B cell (primary cell): ENCODE results near the gene RAB7B. TPM values are rescaled to one million over a fixed set of nuclear protein-coding genes. Genes with fewer than 3 reads are reported as not detected.

Source experiments
- ATAC-seq: fragments of 200-7000 bp; cut with Tn5 transposase; one replicate; pipeline ENCODE4 v1.10.0; 2021; ENCODE audit warnings: low read depth, mild to moderate bottlenecking, moderate number of reproducible peaks, moderate library complexity
- CTCF ChIA-PET: fragments of 350-600 bp; sonication (Branson Sonifier 250); formaldehyde crosslinking; loops from one replicate; lab custom pipeline; 2021; ENCODE audit warnings: antibody characterized with exemption, inconsistent platforms; lab: Charles Lee
- POLR2A ChIA-PET: fragments of 350-600 bp; sonication (Branson Sonifier 250); formaldehyde crosslinking; loops from one replicate; lab custom pipeline; 2021; ENCODE audit warnings: antibody characterized with exemption; lab: Charles Lee
- DNase-seq: peaks from one replicate; pipeline ENCODE4 v3.0.0; 2013
- H2AFZ ChIP-seq: 2 replicates; pipeline ENCODE4 v1.6.1; 2012; ENCODE audit warnings: mild to moderate bottlenecking, low read depth, low read length; ENCODE audit not compliant: insufficient read depth, poor library complexity, severe bottlenecking
- H3K27ac ChIP-seq, 2 donors: 1 replicate in 1 of 2; 2 replicates in 1 of 2; pipeline ENCODE4 v1.5.1; 2012 to 2013; ENCODE audit warnings: low read length in 2 of 2, mild to moderate bottlenecking in 2 of 2, moderate library complexity in 1 of 2
- H3K27me3 ChIP-seq, 4 experiments: fragments of 200-600 bp in 1 of 4; sonication (generic) in 1 of 4; replicated peaks in 1 of 4; 1 replicate in 2 of 4; 2 replicates in 2 of 4; pipeline versions ENCODE4 v1.6.1 to v1.7.0; 2013 to 2016; ENCODE audit warnings: low read length in 3 of 4, mild to moderate bottlenecking in 2 of 4, mixed read lengths in 1 of 4, moderate library complexity in 1 of 4; ENCODE audit not compliant: insufficient read depth in 4 of 4, control insufficient read depth in 3 of 4; ENCODE audit errors: control extremely low read depth in 1 of 4
- H3K36me3 ChIP-seq, 2 experiments: replicated peaks in 1 of 2; 1 replicate in 1 of 2; 2 replicates in 1 of 2; pipeline versions ENCODE4 v1.6.1 to v1.7.1; 2013; ENCODE audit warnings: low read length in 1 of 2; ENCODE audit not compliant: insufficient read depth in 2 of 2, control insufficient read depth in 1 of 2; ENCODE audit errors: control extremely low read depth in 1 of 2, extremely low read depth in 1 of 2
- H3K4me1 ChIP-seq, 2 donors: fragments of 200-600 bp in 1 of 2; sonication (generic) in 1 of 2; 1 replicate in 1 of 2; 2 replicates in 1 of 2; pipeline versions ENCODE4 v1.5.1 to v1.6.1; 2013 to 2017; ENCODE audit warnings: low read length in 2 of 2; ENCODE audit not compliant: control insufficient read depth in 2 of 2, insufficient read depth in 2 of 2
- H3K4me2 ChIP-seq: replicated peaks from 2 replicates; pipeline ENCODE3; 2012; ENCODE audit warnings: mild to moderate bottlenecking, low read depth, low read length; ENCODE audit not compliant: poor library complexity, severe bottlenecking
- H3K4me3 ChIP-seq, 5 experiments: fragments of 200-600 bp in 1 of 5; sonication (generic) in 1 of 5; 1 replicate in 3 of 5; 2 replicates in 2 of 5; pipeline versions ENCODE4 v1.5.1 to v1.7.0; 2011 to 2016; ENCODE audit warnings: low read length in 4 of 5, mild to moderate bottlenecking in 4 of 5, low read depth in 2 of 5, control low read depth in 1 of 5, moderate library complexity in 1 of 5; ENCODE audit not compliant: insufficient read depth in 1 of 5; ENCODE audit errors: control extremely low read depth in 1 of 5, extremely low read depth in 1 of 5
- H3K79me2 ChIP-seq: fragments of 200-600 bp; sonication (generic); one replicate; pipeline ENCODE4 v1.6.0; 2016; ENCODE audit warnings: low read length; ENCODE audit not compliant: control insufficient read depth, insufficient read depth
- H3K9ac ChIP-seq: fragments of 200-600 bp; sonication (generic); 2 replicates; pipeline ENCODE4 v1.6.1; 2017; ENCODE audit warnings: mild to moderate bottlenecking, low read length, moderate library complexity
- H3K9me3 ChIP-seq, 3 donors: one replicate each; pipeline versions ENCODE4 v1.6.1 to v1.7.1; 2013; ENCODE audit warnings: low read length in 2 of 3; ENCODE audit not compliant: control insufficient read depth in 2 of 3, insufficient read depth in 1 of 3; ENCODE audit errors: control extremely low read depth in 1 of 3
- H4K20me1 ChIP-seq: 2 replicates; pipeline ENCODE4 v1.6.0; 2012; ENCODE audit warnings: mild to moderate bottlenecking, low read length; ENCODE audit not compliant: insufficient read depth, control insufficient read depth, poor library complexity, severe bottlenecking
- H3K27ac Mint-ChIP-seq: one replicate; pipeline ENCODE4 v1.8.0; 2021; ENCODE audit warnings: mixed read lengths
- H3K27me3 Mint-ChIP-seq: one replicate; pipeline ENCODE4 v1.8.0; 2021; ENCODE audit warnings: mixed read lengths
- H3K4me1 Mint-ChIP-seq: one replicate; pipeline ENCODE4 v1.8.0; 2021; ENCODE audit warnings: mixed read lengths
- H3K4me3 Mint-ChIP-seq: one replicate; pipeline ENCODE4 v1.8.0; 2021; ENCODE audit warnings: mixed read lengths
- H3K9me3 Mint-ChIP-seq: one replicate; pipeline ENCODE4 v1.8.0; 2022; ENCODE audit warnings: mixed read lengths; ENCODE audit not compliant: insufficient read depth
- CTCF ChIP-seq: fragments of 200-600 bp; IDR thresholded peaks from one replicate; pipeline ENCODE4 v1.8.0; 2022; ENCODE audit warnings: antibody characterized with exemption, mild to moderate bottlenecking
- EZH2 ChIP-seq: IDR thresholded peaks from 2 replicates; pipeline ENCODE4 v1.6.1; 2012; ENCODE audit warnings: borderline replicate concordance, low read depth, mild to moderate bottlenecking, moderate library complexity, low read length; ENCODE audit not compliant: insufficient read depth, poor library complexity, severe bottlenecking
- WGBS: methylation state at CpG from one replicate; pipeline ENCODE4 v1.1.5; 2013; ENCODE audit warnings: missing lambda C conversion rate; ENCODE audit not compliant: insufficient coverage; 5-methylcytosine and 5-hydroxymethylcytosine counted together
- intact Hi-C: fragments of 100-400 bp; cut with micrococcal nuclease; formaldehyde crosslinking; loops from one replicate; pipeline ENCODE4 v1.10.0; 2022
- polyA plus RNA-seq: library from polyadenylated mRNA; depleted of rRNA; stranded (reverse); fragments of >200 nt; gene quantifications from 2 replicates; pipeline ENCODE4 v1.2.3, GENCODE V29; 2012
- total RNA-seq, 2 donors: library from RNA; stranded (reverse); fragments of 120-200 nt in 1 of 2; gene quantifications; 1 replicate in 1 of 2; 2 replicates in 1 of 2; pipeline versions ENCODE4 v1.2.3 to v1.2.4, GENCODE V29; 2013 to 2022

RAB7B gene
- total and polyA plus RNA-seq, 2 donors (not counting 1 experiment from before 2014, with no cell fraction given): not detected

- no peaks in the 10 kb centered on the region for H3K9me3 ChIP-seq
- H3K4me3 Mint-ChIP-seq: peak overlapping the region; percentile 81
- peak; percentile 99 for ATAC-seq
- peaks cover 32% of the 10 kb centered on the region for H3K4me1 Mint-ChIP-seq
- peak overlapping the region; percentile 56 for H3K9ac ChIP-seq
- WGBS: 11% methylated on average over 13 of the region's 17 CpGs
- peak; percentile 93 for DNase-seq
- H3K4me1 ChIP-seq: peaks cover 21 to 24% of the 10 kb centered on the region in 2 donors
- H3K36me3 ChIP-seq: no peaks in the 10 kb centered on the region
- peak overlapping the region; percentile 75 for H3K4me2 ChIP-seq
- H3K4me3 ChIP-seq: peak overlapping the region in 4 of 5 experiments; percentile 23 to 55 (median 44)
- no peaks in the 10 kb centered on the region for H4K20me1 ChIP-seq
- intact Hi-C loops: loop anchor here (1.0 to 2.0 kb wide), 4 partner anchors 23 to 262 kb away; partner anchors contain the start of gene NUCKS1
- H3K79me2 ChIP-seq: no peaks in the 10 kb centered on the region
- no peak for TF ChIP-seq EZH2
- peak; percentile 25 for TF ChIP-seq CTCF
- peak overlapping the region; percentile 77 to 87 for H3K27ac ChIP-seq
- ChIA-PET CTCF (interaction anchor here (1.0 to 1.8 kb wide), 7 partner anchors 12 to 94 kb away, joined by 3 to 7 read pairs (median 5); no protein-coding TSS in a partner anchor), POLR2A (interaction anchor here (0.6 kb wide), 1 partner anchor 495 kb away, joined by 3 read pairs; no protein-coding TSS in a partner anchor)
- peak overlapping the region; percentile 82 for H2AFZ ChIP-seq
- H3K27me3 ChIP-seq: no peaks in the 10 kb centered on the region
- no peaks in the 10 kb centered on the region for H3K27me3 Mint-ChIP-seq
- H3K9me3 Mint-ChIP-seq: no peaks in the 10 kb centered on the region
- peak overlapping the region; percentile 95 for H3K27ac Mint-ChIP-seq
Observed at GRCh38 chr1:206012086-206012859, 9.1 kb upstream of the RAB7B start.

GRCh38 chr1:206011057-206011456 is 7.9 kb upstream of the RAB7B start:
- H3K4me2 ChIP-seq: no peak overlapping the region
- no peak overlapping the region for H3K9ac ChIP-seq
- H3K27ac Mint-ChIP-seq: no peak overlapping the region
- H3K9me3 Mint-ChIP-seq: no peaks in the 10 kb centered on the region
- no peaks in the 10 kb centered on the region for H3K36me3 ChIP-seq
- peaks cover 32% of the 10 kb centered on the region for H3K4me1 Mint-ChIP-seq
- H3K9me3 ChIP-seq: no peaks in the 10 kb centered on the region
- peaks cover 21 to 24% of the 10 kb centered on the region in 2 donors for H3K4me1 ChIP-seq
- H4K20me1 ChIP-seq: no peaks in the 10 kb centered on the region
- no peak overlapping the region for H2AFZ ChIP-seq
- H3K4me3 Mint-ChIP-seq: no peak overlapping the region
- no peak overlapping the region for H3K4me3 ChIP-seq
- CTCF ChIA-PET: interaction anchor here (1.2 to 1.8 kb wide), 5 partner anchors 20 to 95 kb away, joined by 4 to 7 read pairs (median 5); no protein-coding TSS in a partner anchor
- H3K79me2 ChIP-seq: no peaks in the 10 kb centered on the region
- intact Hi-C loops: no loop called here
- TF ChIP-seq EZH2: no peak
- no peak for TF ChIP-seq CTCF
- H3K27me3 Mint-ChIP-seq: no peaks in the 10 kb centered on the region
- DNase-seq (no peak), ATAC-seq (no peak)
- POLR2A ChIA-PET: interaction anchor here (0.6 kb wide), 1 partner anchor 12 kb away, joined by 4 read pairs; no protein-coding TSS in a partner anchor
- no peak overlapping the region for H3K27ac ChIP-seq
- H3K27me3 ChIP-seq: no peaks in the 10 kb centered on the region
- 91% methylated on average over 5 of the region's 8 CpGs for WGBS
